HK-2 (cell line): ENCODE data around the gene KRT17.
"Not testable (repeated sequence)": the region's sequence is repeated elsewhere in the genome, so short reads cannot be mapped to it uniquely, and the experiment has no call there.

ENCODE experiments used
- DNase-seq: peaks from one replicate; pipeline ENCODE4 v3.0.0-alpha.2; 2018; ENCODE audit not compliant: unreplicated experiment

The KRT17 gene

GRCh38 chr17:41593306-41593981 lies 30.9 kb downstream of the KRT17 start:
- no peak for DNase-seq

- no peak for DNase-seq
Observed at GRCh38 chr17:41592601-41593305, 31.6 kb downstream of the KRT17 start.

- no peak for DNase-seq
Observed at GRCh38 chr17:41589301-41589700, 35.1 kb downstream of the KRT17 start.

GRCh38 chr17:41588126-41588810 lies 36.1 kb downstream of the KRT17 start:
- no peak for DNase-seq

GRCh38 chr17:41586863-41587495 lies 37.4 kb downstream of the KRT17 start, which contains the start of gene KRT14:
KRT14 (minus strand) TSS chr17:41586895; CDS start chr17:41586834, 61 bp downstream.
- DNase-seq, result no peak

GRCh38 chr17:41585301-41586056 lies 38.9 kb downstream of the KRT17 start:
- DNase-seq, result no peak

GRCh38 chr17:41584331-41584927 lies 39.9 kb downstream of the KRT17 start:
- DNase-seq, result not testable (repeated sequence)

GRCh38 chr17:41583137-41584127 lies 40.9 kb downstream of the KRT17 start:
- no peak for DNase-seq

- not testable (repeated sequence) for DNase-seq
Observed at GRCh38 chr17:41582061-41582968, 42.1 kb downstream of the KRT17 start.

GRCh38 chr17:41581366-41582060 lies 42.9 kb downstream of the KRT17 start:
- DNase-seq, result no peak

GRCh38 chr17:41580687-41581365 lies 43.5 kb downstream of the KRT17 start:
- no peak for DNase-seq

GRCh38 chr17:41580244-41580575 lies 44.2 kb downstream of the KRT17 start:
- DNase-seq, result no peak

GRCh38 chr17:41579484-41580243 lies 44.7 kb downstream of the KRT17 start:
- peak; percentile 87 for DNase-seq

GRCh38 chr17:41578971-41579370 lies 45.4 kb downstream of the KRT17 start:
- DNase-seq, result no peak

GRCh38 chr17:41578538-41578937 lies 45.8 kb downstream of the KRT17 start:
- no peak for DNase-seq

GRCh38 chr17:41576740-41577139 lies 47.6 kb downstream of the KRT17 start:
- DNase-seq, result not testable (repeated sequence)

- no peak for DNase-seq
Observed at GRCh38 chr17:41575336-41575735, 49.0 kb downstream of the KRT17 start.
